DOHH2 (cell line): ENCODE measurements around the gene PHF8.

Experiments used
- H3F3A ChIP-seq: fragments of 200-600 bp; sonication (generic), shearing (Covaris generic); 2 replicates; pipeline ENCODE4 v1.6.0; 2016; ENCODE audit warnings: antibody characterized with exemption, mild to moderate bottlenecking; ENCODE audit not compliant: control insufficient read depth, insufficient read depth
- H3K27ac ChIP-seq: fragments of 200-600 bp; sonication (generic); 2 replicates; pipeline ENCODE4 v1.5.1; 2014; ENCODE audit warnings: low read depth, mild to moderate bottlenecking, low read length, moderate library complexity
- H3K27me3 ChIP-seq: fragments of 200-600 bp; sonication (generic); 2 replicates; pipeline ENCODE4 v1.6.1; 2014; ENCODE audit warnings: mild to moderate bottlenecking, low read length, mixed read lengths; ENCODE audit not compliant: control insufficient read depth
- H3K36me3 ChIP-seq: fragments of 200-600 bp; sonication (generic); 2 replicates; pipeline ENCODE4 v1.6.1; 2014; ENCODE audit warnings: mild to moderate bottlenecking, low read length, moderate library complexity, mixed read lengths; ENCODE audit not compliant: control insufficient read depth
- H3K4me1 ChIP-seq: fragments of 200-600 bp; sonication (generic); 2 replicates; pipeline ENCODE4 v1.6.1; 2014; ENCODE audit warnings: mild to moderate bottlenecking, low read length, mixed read lengths; ENCODE audit not compliant: control insufficient read depth
- H3K4me2 ChIP-seq: fragments of 200-600 bp; sonication (generic); 2 replicates; pipeline ENCODE4 v1.6.0; 2014; ENCODE audit warnings: mild to moderate bottlenecking, low read length, moderate library complexity
- H3K4me3 ChIP-seq: fragments of 200-600 bp; sonication (generic); 2 replicates; pipeline ENCODE4 v1.5.1; 2014; ENCODE audit warnings: mild to moderate bottlenecking, low read length, mixed read lengths
- H3K79me2 ChIP-seq: fragments of 200-600 bp; sonication (generic); 2 replicates; pipeline ENCODE4 v1.6.1; 2014; ENCODE audit warnings: mild to moderate bottlenecking, low read length, mixed read lengths; ENCODE audit not compliant: control insufficient read depth
- H3K9me2 ChIP-seq: fragments of 200-600 bp; sonication (generic); replicated peaks from 2 replicates; pipeline ENCODE4 v1.6.1; 2014; ENCODE audit warnings: mild to moderate bottlenecking, low read length, mixed read lengths; ENCODE audit not compliant: control insufficient read depth
- H3K9me3 ChIP-seq: fragments of 200-600 bp; sonication (generic); 2 replicates; pipeline ENCODE4 v1.6.1; 2014; ENCODE audit warnings: antibody characterized with exemption, low read length, mixed read lengths; ENCODE audit not compliant: control insufficient read depth, insufficient read depth
- H4K20me1 ChIP-seq: fragments of 200-600 bp; sonication (generic); 2 replicates; pipeline ENCODE4 v1.6.0; 2014; ENCODE audit warnings: low read depth, mild to moderate bottlenecking, antibody characterized with exemption, low read length, moderate library complexity; ENCODE audit not compliant: control insufficient read depth, insufficient read depth
- CTCF ChIP-seq: fragments of 200-600 bp; sonication (generic); IDR thresholded peaks from one replicate; pipeline ENCODE4 v1.5.1; 2014; ENCODE audit warnings: antibody characterized with exemption, mild to moderate bottlenecking, low read depth, low read length; ENCODE audit not compliant: poor library complexity, severe bottlenecking
- EZH2phosphoT487 ChIP-seq: fragments of 200-600 bp; sonication (generic); IDR thresholded peaks from 2 replicates; pipeline ENCODE4 v1.6.1; 2017; ENCODE audit warnings: borderline replicate concordance, mild to moderate bottlenecking, antibody characterized with exemption, low read length, moderate library complexity, mixed read lengths

The PHF8 gene

GRCh38 chrX:54007682-54008081, 36.6 kb downstream of the PHF8 start:
- no peak for TF ChIP-seq CTCF
- TF ChIP-seq EZH2phosphoT487: no peak

GRCh38 chrX:53997724-53998123, 46.5 kb downstream of the PHF8 start:
- H3K27ac ChIP-seq: no peak overlapping the region
- H3K27me3 ChIP-seq: no peaks in the 10 kb centered on the region
- TF ChIP-seq EZH2phosphoT487: no peak
- no peak for TF ChIP-seq CTCF
- no peaks in the 10 kb centered on the region for H3K4me1 ChIP-seq
- no peaks in the 10 kb centered on the region for H4K20me1 ChIP-seq
- no peak overlapping the region for H3K4me3 ChIP-seq
- no peak overlapping the region for H3K4me2 ChIP-seq
- no peaks in the 10 kb centered on the region for H3K9me3 ChIP-seq
- no peaks in the 10 kb centered on the region for H3K9me2 ChIP-seq
- H3K36me3 ChIP-seq: peaks cover 40% of the 10 kb centered on the region
- H3K79me2 ChIP-seq: no peaks in the 10 kb centered on the region
- H3F3A ChIP-seq: no peaks in the 10 kb centered on the region

More at GRCh38 chrX:54007682-54008081, 36.6 kb downstream of the PHF8 start:
- H3K9me2 ChIP-seq: no peaks in the 10 kb centered on the region
- H4K20me1 ChIP-seq: no peaks in the 10 kb centered on the region
- no peaks in the 10 kb centered on the region for H3K27me3 ChIP-seq
- H3K9me3 ChIP-seq: no peaks in the 10 kb centered on the region
- no peak overlapping the region for H3K27ac ChIP-seq
- no peak overlapping the region for H3K4me3 ChIP-seq
- peaks cover 23% of the 10 kb centered on the region for H3K36me3 ChIP-seq
- no peak overlapping the region for H3K4me2 ChIP-seq
- H3K79me2 ChIP-seq: no peaks in the 10 kb centered on the region; the same call in 1 of the 2 replicates
- H3K4me1 ChIP-seq: no peaks in the 10 kb centered on the region
- H3F3A ChIP-seq: no peaks in the 10 kb centered on the region

GRCh38 chrX:53992589-53992988, 51.7 kb downstream of the PHF8 start:
- Histone ChIP-seq H3K36me3 (peaks cover 14% of the 10 kb centered on the region), H3K9me2 (no peaks in the 10 kb centered on the region), H4K20me1 (no peaks in the 10 kb centered on the region), H3K79me2 (no peaks in the 10 kb centered on the region), H3K9me3 (no peaks in the 10 kb centered on the region), H3F3A (no peaks in the 10 kb centered on the region), H3K4me1 (no peaks in the 10 kb centered on the region), H3K27me3 (no peaks in the 10 kb centered on the region), H3K4me3 (no peak overlapping the region), H3K27ac (no peak overlapping the region), H3K4me2 (no peak overlapping the region)
- TF ChIP-seq CTCF: no peak
- no peak for TF ChIP-seq EZH2phosphoT487

GRCh38 chrX:53990171-53990570, 54.1 kb downstream of the PHF8 start:
- Histone ChIP-seq H3K9me2 (no peaks in the 10 kb centered on the region), H3K4me1 (no peaks in the 10 kb centered on the region), H3K4me2 (no peak overlapping the region), H3F3A (no peaks in the 10 kb centered on the region), H3K27ac (no peak overlapping the region), H3K79me2 (no peaks in the 10 kb centered on the region), H3K36me3 (peaks cover 20% of the 10 kb centered on the region), H4K20me1 (no peaks in the 10 kb centered on the region), H3K27me3 (no peaks in the 10 kb centered on the region), H3K9me3 (no peaks in the 10 kb centered on the region), H3K4me3 (no peak overlapping the region)
- TF ChIP-seq CTCF (no peak), EZH2phosphoT487 (no peak)
